AML-193 (cell line): Measurements from ENCODE around the gene CHPF.

Experiments used
- DNase-seq, 2 experiments: peaks; one replicate each; lab custom pipeline; 2025; lab: John Stamatoyannopoulos, UW

Gene CHPF

GRCh38 chr2:219496825-219497494 is 46.6 kb downstream of the CHPF start:
- no peak for DNase-seq

GRCh38 chr2:219496247-219496824 is 47.3 kb downstream of the CHPF start:
- no peak for DNase-seq

- peak; percentile 47 to 50 for DNase-seq
These were observed 48.0 kb downstream of the CHPF start for GRCh38 chr2:219495531-219496122.

GRCh38 chr2:219494952-219495530 is 48.6 kb downstream of the CHPF start:
- DNase-seq = no peak

- DNase-seq = no peak
These were observed 50.5 kb downstream of the CHPF start for GRCh38 chr2:219493086-219493485.

- no peak for DNase-seq
These were observed 51.0 kb downstream of the CHPF start for GRCh38 chr2:219492575-219492974.

GRCh38 chr2:219491278-219491963 is 52.2 kb downstream of the CHPF start:
- no peak for DNase-seq

- no peak for DNase-seq
These were observed 52.9 kb downstream of the CHPF start for GRCh38 chr2:219490600-219491130.

- no peak for DNase-seq
These were observed 53.4 kb downstream of the CHPF start for GRCh38 chr2:219490186-219490585.

- no peak for DNase-seq
These were observed 54.3 kb downstream of the CHPF start for GRCh38 chr2:219489315-219489714.
